SKM-1 treated with dmso at 0.1 percent for 144 hours (cell line): ENCODE measurements around the gene RTN4IP1.
A peak's percentile ranks its signal among the peaks of the same experiment; 100 is the strongest.

ENCODE experiments used
- DNase-seq: peaks from one replicate; lab custom pipeline; 2025; ENCODE audit not compliant: unreplicated experiment; lab: John Stamatoyannopoulos, UW

The RTN4IP1 gene

GRCh38 chr6:106525107-106525881 lies 104.0 kb downstream of the RTN4IP1 start:
- no peak for DNase-seq

- DNase-seq, result peak; percentile 77
Observed at GRCh38 chr6:106522562-106523250, 106.6 kb downstream of the RTN4IP1 start.
